Measurements from ENCODE around the gene LRTM2.
"Not testable (repeated sequence)": the region's sequence is repeated elsewhere in the genome, so short reads cannot be mapped to it uniquely, and the experiment has no call there.

Gene LRTM2

GRCh38 chr12:1815814-1816729 lies 4.3 kb upstream of the LRTM2 start:
- Histone ChIP-seq H3K4me1 (ENCODE audit: control insufficient read depth in 1 of 2, insufficient read depth in 1 of 2, low read depth in 1 of 2, low read length in 1 of 2) (peaks cover 36 to 39% of the 10 kb centered on the region in 2 experiments), H3K27me3 (peaks cover 37% of the 10 kb centered on the region)

GRCh38 chr12:1816730-1817348 lies 3.5 kb upstream of the LRTM2 start:
- H3K36me3 ChIP-seq = no peaks in the 10 kb centered on the region
- H3K9me3 ChIP-seq = no peaks in the 10 kb centered on the region
- no peak for TF ChIP-seq CTCF (IDR thresholded peaks at IDR 0.05)
- peaks cover 45% of the 10 kb centered on the region for H3K27me3 ChIP-seq
- peaks cover 28 to 31% of the 10 kb centered on the region in 2 experiments for H3K4me1 ChIP-seq (ENCODE audit: control insufficient read depth in 1 of 2, insufficient read depth in 1 of 2, low read depth in 1 of 2, low read length in 1 of 2)
- H3K27ac ChIP-seq = no peak overlapping the region
- no peak overlapping the region for H3K4me3 ChIP-seq (ENCODE audit: low read depth in 1 of 2, low read length in 1 of 2)

More at GRCh38 chr12:1815814-1816729, 4.3 kb upstream of the LRTM2 start:
- no peak for TF ChIP-seq CTCF (IDR thresholded peaks at IDR 0.05)
- Histone ChIP-seq H3K4me3 (ENCODE audit: low read depth in 1 of 2, low read length in 1 of 2) (no peak overlapping the region), H3K9me3 (no peaks in the 10 kb centered on the region), H3K27ac (no peak overlapping the region), H3K36me3 (no peaks in the 10 kb centered on the region)

GRCh38 chr12:1817928-1818327 lies 2.4 kb upstream of the LRTM2 start:
- H3K4me3 ChIP-seq (ENCODE audit: low read depth in 1 of 2, low read length in 1 of 2); H3K36me3 ChIP-seq; H3K9me3 ChIP-seq; H3K27ac ChIP-seq: not testable (repeated sequence)
- Histone ChIP-seq H3K4me1 (ENCODE audit: control insufficient read depth in 1 of 2, insufficient read depth in 1 of 2, low read depth in 1 of 2, low read length in 1 of 2) (peaks cover 18 to 20% of the 10 kb centered on the region in 2 experiments), H3K27me3 (peaks cover 56% of the 10 kb centered on the region)

DNA sequence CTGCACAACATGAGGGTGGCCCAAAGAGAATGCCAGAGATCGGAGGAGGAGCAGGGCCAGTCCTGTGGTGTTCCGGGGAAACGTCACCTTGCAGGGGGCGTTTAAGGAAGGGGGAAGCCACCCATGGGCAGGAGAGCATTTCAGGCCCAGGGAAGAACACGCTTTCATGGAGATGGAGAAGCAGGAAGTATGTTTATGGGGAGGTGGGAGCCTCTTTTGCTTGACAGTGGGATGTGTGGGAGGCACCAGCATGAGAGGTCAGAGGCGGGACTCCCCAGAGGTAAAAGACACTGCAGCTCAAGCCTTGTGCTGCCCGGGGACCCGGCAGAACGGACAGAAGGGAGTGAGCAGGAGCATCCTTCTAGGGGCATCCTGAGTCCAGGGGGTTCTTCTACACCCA lies 1.3 kb upstream of the LRTM2 start:
- no peak overlapping the region for H3K27ac ChIP-seq
- peaks cover 61% of the 10 kb centered on the region for H3K27me3 ChIP-seq
- no peaks in the 10 kb centered on the region for H3K9me3 ChIP-seq
- H3K36me3 ChIP-seq = no peaks in the 10 kb centered on the region
- H3K4me1 ChIP-seq (ENCODE audit: control insufficient read depth in 1 of 2, insufficient read depth in 1 of 2, low read depth in 1 of 2, low read length in 1 of 2) = peaks cover 6 to 9% of the 10 kb centered on the region in 2 experiments
- no peak for TF ChIP-seq CTCF (IDR thresholded peaks at IDR 0.05)
- H3K4me3 ChIP-seq (ENCODE audit: low read depth in 1 of 2, low read length in 1 of 2) = no peak overlapping the region

- H3K27me3 ChIP-seq = peaks cover 64% of the 10 kb centered on the region
- peaks cover 1 to 4% of the 10 kb centered on the region in 2 experiments for H3K4me1 ChIP-seq (ENCODE audit: control insufficient read depth in 1 of 2, insufficient read depth in 1 of 2, low read depth in 1 of 2, low read length in 1 of 2)
- H3K9me3 ChIP-seq = no peaks in the 10 kb centered on the region
- H3K27ac ChIP-seq = no peak overlapping the region
- no peak overlapping the region for H3K4me3 ChIP-seq (ENCODE audit: low read depth in 1 of 2, low read length in 1 of 2)
- no peaks in the 10 kb centered on the region for H3K36me3 ChIP-seq
- TF ChIP-seq CTCF (IDR thresholded peaks at IDR 0.05) = no peak
These were observed 794 bp upstream of the LRTM2 start for GRCh38 chr12:1819571-1819970.

- Histone ChIP-seq H3K27ac (no peak overlapping the region), H3K9me3 (no peaks in the 10 kb centered on the region), H3K27me3 (peaks cover 63% of the 10 kb centered on the region), H3K4me1 (ENCODE audit: control insufficient read depth in 1 of 2, insufficient read depth in 1 of 2, low read depth in 1 of 2, low read length in 1 of 2) (no peaks in the 10 kb centered on the region), H3K4me3 (ENCODE audit: low read depth in 1 of 2, low read length in 1 of 2) (no peak overlapping the region), H3K36me3 (no peaks in the 10 kb centered on the region)
- no peak for TF ChIP-seq CTCF (IDR thresholded peaks at IDR 0.05)
These were observed 529 bp downstream of the LRTM2 start for GRCh38 chr12:1820896-1821291.
